MM.1S (cell line): Measurements from ENCODE around the gene GOLGA7B.

ENCODE experiments used
- DNase-seq: peaks from one replicate; pipeline ENCODE4 v3.0.0-alpha.2; 2015
- H2AFZ ChIP-seq: fragments of 300-600 bp; sonication (generic); 2 replicates; pipeline ENCODE4 v1.6.0; 2016; ENCODE audit warnings: antibody characterized with exemption, low read length
- H3F3A ChIP-seq: fragments of 300-600 bp; sonication (generic); 2 replicates; pipeline ENCODE4 v1.6.1; 2016; ENCODE audit warnings: mild to moderate bottlenecking, antibody characterized with exemption, low read length, moderate library complexity, mixed read lengths; ENCODE audit not compliant: insufficient read depth
- H3K27ac ChIP-seq: fragments of 300-600 bp; sonication (generic); 2 replicates; pipeline ENCODE4 v1.5.1; 2016; ENCODE audit warnings: mild to moderate bottlenecking, low read length
- H3K27me3 ChIP-seq: fragments of 300-600 bp; sonication (generic); replicated peaks from 2 replicates; pipeline ENCODE4 v1.6.0; 2016; ENCODE audit warnings: low read length; ENCODE audit not compliant: insufficient read depth
- H3K36me3 ChIP-seq: fragments of 300-600 bp; sonication (generic); replicated peaks from 2 replicates; pipeline ENCODE4 v1.6.1; 2016; ENCODE audit warnings: mild to moderate bottlenecking, low read length, mixed read lengths; ENCODE audit not compliant: insufficient read depth
- H3K4me1 ChIP-seq: fragments of 300-600 bp; sonication (generic); 2 replicates; pipeline ENCODE4 v1.6.1; 2016; ENCODE audit warnings: low read length, mixed read lengths
- H3K4me2 ChIP-seq: fragments of 300-600 bp; sonication (generic); 2 replicates; pipeline ENCODE4 v1.6.0; 2016; ENCODE audit warnings: low read depth, low read length
- H3K4me3 ChIP-seq: fragments of 300-600 bp; sonication (generic); 2 replicates; pipeline ENCODE4 v1.5.1; 2016; ENCODE audit warnings: low read length, mixed read lengths
- H3K79me2 ChIP-seq: fragments of 300-600 bp; sonication (generic); 2 replicates; pipeline ENCODE4 v1.6.1; 2016; ENCODE audit warnings: mixed run types, low read length, mixed read lengths
- H3K9ac ChIP-seq: fragments of 300-600 bp; sonication (generic); 2 replicates; pipeline ENCODE4 v1.6.1; 2016; ENCODE audit warnings: low read length, mixed read lengths
- H3K9me2 ChIP-seq: fragments of 300-600 bp; sonication (generic); replicated peaks from 2 replicates; pipeline ENCODE4 v1.6.1; 2016; ENCODE audit warnings: mild to moderate bottlenecking, low read length, mixed read lengths; ENCODE audit not compliant: insufficient read depth
- H3K9me3 ChIP-seq: fragments of 300-600 bp; sonication (generic); replicated peaks from 2 replicates; pipeline ENCODE4 v1.6.1; 2016; ENCODE audit warnings: mild to moderate bottlenecking, low read length, mixed read lengths; ENCODE audit not compliant: insufficient read depth
- H4K20me1 ChIP-seq: fragments of 300-600 bp; sonication (generic); 2 replicates; pipeline ENCODE4 v1.6.1; 2016; ENCODE audit warnings: mild to moderate bottlenecking, low read length, moderate library complexity, mixed read lengths; ENCODE audit not compliant: insufficient read depth
- EZH2 ChIP-seq: fragments of 300-600 bp; sonication (generic); optimal IDR thresholded peaks from 2 replicates; pipeline ENCODE3; 2017; ENCODE audit warnings: low read depth, mild to moderate bottlenecking, antibody characterized with exemption, low read length, mixed read lengths
- EZH2phosphoT487 ChIP-seq: fragments of 300-600 bp; sonication (generic); IDR thresholded peaks from 2 replicates; pipeline ENCODE4 v1.6.1; 2018; ENCODE audit warnings: antibody characterized with exemption, low read length
- TF ChIP-seq, protein P1 (sequence below): fragments of 300-600 bp; sonication (generic); IDR thresholded peaks from 2 replicates; pipeline ENCODE4 v1.5.1; 2016; ENCODE audit warnings: antibody characterized with exemption, low read length, mixed read lengths

GOLGA7B gene

DNA sequence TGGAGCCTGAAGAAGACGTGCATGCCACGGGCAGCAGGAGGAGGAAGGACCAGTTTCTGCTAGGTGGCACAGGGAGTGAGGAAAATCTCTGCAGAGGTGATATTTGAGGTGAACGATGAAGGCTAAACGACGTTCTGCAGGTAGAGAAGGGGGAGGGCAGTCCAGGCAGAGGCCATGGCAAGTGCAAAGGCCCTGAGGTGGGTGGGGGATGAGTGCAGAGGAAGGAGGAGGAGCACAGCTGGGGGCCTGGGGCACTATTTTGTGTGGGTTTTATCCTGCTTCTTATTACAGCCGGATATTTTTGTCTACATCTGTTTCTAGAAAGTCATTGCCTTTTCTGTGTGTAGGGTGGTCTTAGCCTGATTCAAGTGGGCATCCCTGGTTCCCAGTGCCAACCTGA, 57.6 kb downstream of the GOLGA7B start:
- Histone ChIP-seq H4K20me1 (no peaks in the 10 kb centered on the region), H3K9ac (no peak overlapping the region), H3K4me2 (no peak overlapping the region), H3K4me1 (no peaks in the 10 kb centered on the region), H3K36me3 (no peaks in the 10 kb centered on the region), H3K9me3 (no peaks in the 10 kb centered on the region), H3K9me2 (no peaks in the 10 kb centered on the region), H2AFZ (no peak overlapping the region), H3K79me2 (no peaks in the 10 kb centered on the region), H3K27me3 (peaks cover 89% of the 10 kb centered on the region), H3K4me3 (no peak overlapping the region), H3F3A (no peaks in the 10 kb centered on the region), H3K27ac (no peak overlapping the region)
- DNase-seq = no peak
- no peak for TF ChIP-seq EZH2
- TF ChIP-seq EZH2phosphoT487 = no peak
- TF ChIP-seq, protein P1, sequence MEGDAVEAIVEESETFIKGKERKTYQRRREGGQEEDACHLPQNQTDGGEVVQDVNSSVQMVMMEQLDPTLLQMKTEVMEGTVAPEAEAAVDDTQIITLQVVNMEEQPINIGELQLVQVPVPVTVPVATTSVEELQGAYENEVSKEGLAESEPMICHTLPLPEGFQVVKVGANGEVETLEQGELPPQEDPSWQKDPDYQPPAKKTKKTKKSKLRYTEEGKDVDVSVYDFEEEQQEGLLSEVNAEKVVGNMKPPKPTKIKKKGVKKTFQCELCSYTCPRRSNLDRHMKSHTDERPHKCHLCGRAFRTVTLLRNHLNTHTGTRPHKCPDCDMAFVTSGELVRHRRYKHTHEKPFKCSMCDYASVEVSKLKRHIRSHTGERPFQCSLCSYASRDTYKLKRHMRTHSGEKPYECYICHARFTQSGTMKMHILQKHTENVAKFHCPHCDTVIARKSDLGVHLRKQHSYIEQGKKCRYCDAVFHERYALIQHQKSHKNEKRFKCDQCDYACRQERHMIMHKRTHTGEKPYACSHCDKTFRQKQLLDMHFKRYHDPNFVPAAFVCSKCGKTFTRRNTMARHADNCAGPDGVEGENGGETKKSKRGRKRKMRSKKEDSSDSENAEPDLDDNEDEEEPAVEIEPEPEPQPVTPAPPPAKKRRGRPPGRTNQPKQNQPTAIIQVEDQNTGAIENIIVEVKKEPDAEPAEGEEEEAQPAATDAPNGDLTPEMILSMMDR = no peak

DNA sequence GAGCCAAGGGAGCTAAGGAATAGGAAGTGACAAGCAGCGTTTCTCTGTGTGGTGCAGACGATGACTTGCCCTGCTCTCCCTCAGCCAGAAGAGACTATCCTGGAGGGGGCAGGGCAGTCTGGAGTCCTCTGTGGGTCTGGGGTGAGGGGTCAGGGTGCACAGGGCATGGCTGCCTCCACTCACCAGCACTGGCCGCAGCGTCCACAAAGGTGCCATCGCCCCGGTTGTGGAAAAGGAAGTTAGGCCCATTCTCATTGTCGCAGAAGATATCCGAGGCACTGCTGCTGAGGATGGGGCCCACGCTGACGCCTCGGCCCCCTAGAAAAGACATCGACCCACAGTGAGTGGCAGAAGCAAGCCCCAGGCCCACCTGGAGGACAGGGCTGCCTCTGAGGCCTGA, 58.2 kb downstream of the GOLGA7B start:
- Histone ChIP-seq H3K9me3 (no peaks in the 10 kb centered on the region), H3K27ac (no peak overlapping the region), H3K4me1 (no peaks in the 10 kb centered on the region), H3K9me2 (no peaks in the 10 kb centered on the region), H3K4me3 (no peak overlapping the region), H3F3A (no peaks in the 10 kb centered on the region), H4K20me1 (no peaks in the 10 kb centered on the region), H2AFZ (no peak overlapping the region), H3K79me2 (no peaks in the 10 kb centered on the region), H3K9ac (no peak overlapping the region), H3K27me3 (peaks cover 93% of the 10 kb centered on the region), H3K36me3 (no peaks in the 10 kb centered on the region), H3K4me2 (no peak overlapping the region)
- no peak for DNase-seq
- TF ChIP-seq, protein P1 = no peak
- TF ChIP-seq EZH2 (no peak), EZH2phosphoT487 (no peak)

DNA sequence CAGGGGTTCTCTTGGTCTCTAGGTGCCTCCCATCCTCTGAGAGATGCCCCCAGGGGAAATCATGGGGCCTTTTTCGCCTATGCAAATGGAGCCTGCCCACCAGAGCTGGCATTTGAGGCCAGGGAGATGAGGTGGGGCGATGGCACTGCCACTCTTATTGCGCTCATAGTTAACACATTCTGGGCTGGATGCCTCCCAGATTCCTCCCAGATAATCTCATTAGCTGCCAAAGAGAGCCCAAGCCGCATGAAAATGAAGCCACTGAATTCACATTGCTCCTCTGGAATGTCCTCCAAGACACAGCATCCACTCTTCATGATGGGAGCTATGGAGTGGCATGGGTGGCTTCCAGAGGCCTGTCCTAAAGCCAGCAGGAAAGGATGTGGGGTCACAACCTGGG, 61.0 kb downstream of the GOLGA7B start:
- Histone ChIP-seq H3K4me3 (no peak overlapping the region), H4K20me1 (no peaks in the 10 kb centered on the region), H3K4me2 (no peak overlapping the region), H3K27me3 (peaks cover 89% of the 10 kb centered on the region), H3K4me1 (no peaks in the 10 kb centered on the region), H3K9ac (no peak overlapping the region), H3K27ac (no peak overlapping the region), H3F3A (no peaks in the 10 kb centered on the region), H3K36me3 (no peaks in the 10 kb centered on the region), H3K9me2 (no peaks in the 10 kb centered on the region), H3K9me3 (no peaks in the 10 kb centered on the region), H2AFZ (no peak overlapping the region), H3K79me2 (no peaks in the 10 kb centered on the region)
- DNase-seq = no peak
- TF ChIP-seq, protein P1 = no peak
- no peak for TF ChIP-seq EZH2
- TF ChIP-seq EZH2phosphoT487 = no peak
